GM19328 (cell line): ENCODE data around the gene PLPPR1.

ENCODE experiments used
- ATAC-seq: cut with Tn5 transposase; IDR thresholded peaks from one replicate; pipeline ENCODE4 v1.9.1; 2021; ENCODE audit warnings: mild to moderate bottlenecking, moderate library complexity; ENCODE audit not compliant: unreplicated experiment

Gene PLPPR1

DNA sequence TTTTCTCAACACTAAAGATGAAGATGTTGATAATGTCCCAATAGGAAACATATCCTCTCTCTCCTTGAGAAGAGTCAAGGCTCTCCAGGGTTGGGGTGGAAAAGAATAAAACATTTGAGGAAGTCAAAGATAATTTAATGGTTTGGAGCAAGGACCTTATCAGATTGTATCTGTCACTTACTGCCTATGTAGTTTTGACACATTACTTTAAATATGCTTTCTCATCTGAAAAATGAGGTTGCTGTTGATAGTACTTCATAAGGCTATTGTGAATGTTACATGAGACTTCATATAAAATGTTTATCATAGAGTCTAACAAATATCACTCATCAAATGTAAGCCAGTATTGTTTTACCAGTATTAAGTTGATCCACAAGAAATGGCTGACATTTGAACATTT is 307.6 kb downstream of the PLPPR1 start:
- no peak for ATAC-seq

DNA sequence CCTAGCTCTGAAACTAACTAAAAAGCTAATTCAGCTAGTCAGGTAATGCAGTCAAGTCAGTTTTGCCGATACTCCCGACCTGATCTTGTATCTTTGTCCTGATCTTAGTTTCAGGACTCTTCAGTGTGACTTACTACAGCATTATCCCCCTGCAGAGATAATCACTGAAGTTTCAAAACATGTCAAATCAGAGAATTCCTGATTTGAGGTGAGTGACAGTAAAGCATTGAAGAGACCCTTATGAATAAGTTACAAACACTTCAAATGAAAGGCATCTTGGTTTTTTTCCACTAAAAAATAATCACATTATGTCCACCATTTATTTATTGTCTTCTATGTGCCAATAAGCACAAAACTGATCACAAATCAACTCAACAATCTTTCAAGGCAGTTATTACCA is 308.7 kb downstream of the PLPPR1 start:
- no peak for ATAC-seq

DNA sequence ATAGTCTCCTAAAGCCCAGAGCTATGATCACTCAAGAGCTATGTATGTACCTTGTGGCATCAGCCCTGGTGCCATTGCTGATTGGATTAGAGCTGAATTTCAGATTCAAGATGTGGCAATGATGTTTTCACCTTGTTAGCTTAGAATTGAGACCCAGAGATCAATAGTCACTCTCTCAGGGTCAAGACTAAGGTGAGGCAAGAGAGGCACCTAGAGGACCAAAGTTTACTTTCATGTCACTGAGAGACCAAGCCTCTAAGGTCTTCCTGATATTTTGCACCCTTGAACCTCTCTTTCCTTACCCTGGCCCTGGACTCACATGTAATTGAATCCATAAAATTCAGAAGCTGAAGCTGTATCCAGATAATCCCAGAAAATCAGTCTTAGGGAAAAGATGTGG is 313.4 kb downstream of the PLPPR1 start:
- no peak for ATAC-seq

DNA sequence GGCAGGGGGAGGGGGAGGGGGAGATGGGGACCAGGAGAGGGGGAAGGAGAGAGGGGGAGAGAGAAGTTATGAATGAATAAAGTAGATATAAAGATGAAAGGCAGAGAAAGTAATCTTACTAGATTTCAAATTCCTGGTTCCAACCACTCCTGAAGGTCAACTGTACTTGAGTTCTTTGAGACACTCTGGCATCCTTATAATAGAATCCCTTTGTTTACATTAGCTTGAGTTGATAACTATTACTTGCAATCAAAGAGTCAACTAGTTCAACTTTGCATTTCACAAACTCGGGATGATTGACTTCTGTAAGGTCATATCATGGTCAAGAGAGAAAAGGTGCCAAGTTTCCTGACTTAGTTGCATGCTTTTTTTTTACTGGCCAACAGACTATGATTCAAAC is 314.1 kb downstream of the PLPPR1 start:
- no peak for ATAC-seq

DNA sequence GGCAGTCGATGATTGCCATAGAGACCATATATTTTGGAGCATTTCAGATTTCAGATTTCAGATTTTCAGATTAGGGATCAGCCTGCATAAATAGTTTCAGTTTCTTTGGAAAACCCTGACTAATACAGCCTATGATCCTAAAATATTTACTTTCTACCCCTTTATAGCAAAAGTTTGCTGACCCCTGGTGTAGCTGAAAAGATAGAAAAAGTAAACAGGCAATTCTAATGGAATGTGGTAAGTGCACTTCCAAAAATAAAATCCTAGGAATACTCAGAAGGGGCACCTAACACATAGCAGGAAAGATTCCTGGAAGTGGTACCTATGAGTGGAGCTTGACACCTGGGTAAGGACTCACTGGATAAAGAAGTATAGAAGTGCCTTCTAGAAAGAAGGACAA is 321.8 kb downstream of the PLPPR1 start:
- no peak for ATAC-seq

DNA sequence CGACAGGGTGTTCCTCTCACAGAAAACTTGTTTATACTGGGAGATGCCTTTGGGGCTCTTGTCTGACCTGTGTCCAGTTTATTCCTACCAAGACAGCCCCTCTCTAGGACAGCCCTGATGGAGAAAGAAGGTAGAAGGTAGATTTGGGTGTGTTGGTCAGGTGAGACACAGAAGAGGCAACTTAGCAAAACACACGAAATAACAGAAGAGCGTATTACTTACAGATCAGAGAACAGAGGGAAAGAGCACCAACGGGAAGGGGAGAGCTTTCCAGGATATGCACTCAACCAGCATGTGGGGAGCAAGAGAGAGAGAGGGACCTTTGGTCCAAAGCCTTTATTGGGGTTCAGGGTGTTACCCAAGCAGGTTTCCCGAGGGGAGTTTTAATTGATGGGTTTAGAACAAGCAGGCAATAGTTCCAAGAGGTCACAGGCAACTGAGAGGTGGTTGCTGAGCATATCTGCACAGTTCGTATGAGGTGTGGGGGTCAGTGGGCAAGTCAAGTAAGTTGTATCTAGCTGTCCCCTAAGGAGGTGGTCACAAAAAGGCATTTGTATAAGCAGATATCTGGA is 324.5 kb downstream of the PLPPR1 start:
- no peak for ATAC-seq

DNA sequence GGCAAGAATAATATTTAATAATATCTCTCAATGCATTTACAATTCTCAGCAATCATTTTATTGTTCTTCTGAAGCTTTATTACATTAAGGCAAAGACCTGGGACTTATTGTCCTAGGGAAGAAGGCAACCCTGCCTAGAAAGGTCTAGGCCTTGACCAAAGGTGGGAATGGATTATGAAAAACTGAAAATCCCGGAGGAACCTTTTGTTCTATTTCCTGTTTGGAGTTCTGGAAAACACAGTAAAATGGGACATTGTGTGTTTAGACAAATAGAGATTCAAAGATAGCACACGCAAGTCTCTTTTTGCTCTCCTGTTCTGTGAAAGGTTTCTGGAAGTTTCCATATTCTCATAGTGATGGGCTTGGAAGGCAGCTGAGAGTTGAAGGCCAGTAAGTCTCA is 325.2 kb downstream of the PLPPR1 start:
- ATAC-seq = no peak

DNA sequence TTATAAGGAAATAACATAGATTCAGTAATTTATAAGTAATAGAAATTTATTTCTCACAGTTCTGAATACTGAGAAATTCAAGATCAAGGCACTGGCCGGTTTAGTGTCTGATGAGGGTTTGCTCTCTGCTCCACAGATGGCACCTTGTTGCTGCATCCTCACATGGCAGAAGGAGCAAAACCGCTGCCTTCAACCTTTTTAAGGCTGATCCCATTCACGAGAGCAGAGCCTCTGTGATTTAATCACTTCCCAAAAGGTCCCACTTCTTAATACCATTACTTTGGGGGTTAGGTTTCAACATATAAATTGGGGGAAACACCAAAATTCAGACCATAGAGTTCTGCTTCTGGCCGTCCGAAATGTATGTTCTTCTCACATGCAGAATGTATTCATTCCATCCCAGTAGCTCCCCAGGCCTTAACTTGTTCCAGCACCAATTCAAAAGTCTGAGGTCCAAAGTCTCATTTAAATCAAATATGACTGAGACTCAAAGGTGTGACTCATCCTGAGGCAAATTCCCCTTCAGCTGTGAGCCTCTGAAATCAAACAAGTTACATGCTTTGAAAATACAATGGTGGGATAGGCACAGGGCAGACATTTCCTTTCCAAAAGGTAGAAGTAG is 325.7 kb downstream of the PLPPR1 start:
- ATAC-seq = no peak

DNA sequence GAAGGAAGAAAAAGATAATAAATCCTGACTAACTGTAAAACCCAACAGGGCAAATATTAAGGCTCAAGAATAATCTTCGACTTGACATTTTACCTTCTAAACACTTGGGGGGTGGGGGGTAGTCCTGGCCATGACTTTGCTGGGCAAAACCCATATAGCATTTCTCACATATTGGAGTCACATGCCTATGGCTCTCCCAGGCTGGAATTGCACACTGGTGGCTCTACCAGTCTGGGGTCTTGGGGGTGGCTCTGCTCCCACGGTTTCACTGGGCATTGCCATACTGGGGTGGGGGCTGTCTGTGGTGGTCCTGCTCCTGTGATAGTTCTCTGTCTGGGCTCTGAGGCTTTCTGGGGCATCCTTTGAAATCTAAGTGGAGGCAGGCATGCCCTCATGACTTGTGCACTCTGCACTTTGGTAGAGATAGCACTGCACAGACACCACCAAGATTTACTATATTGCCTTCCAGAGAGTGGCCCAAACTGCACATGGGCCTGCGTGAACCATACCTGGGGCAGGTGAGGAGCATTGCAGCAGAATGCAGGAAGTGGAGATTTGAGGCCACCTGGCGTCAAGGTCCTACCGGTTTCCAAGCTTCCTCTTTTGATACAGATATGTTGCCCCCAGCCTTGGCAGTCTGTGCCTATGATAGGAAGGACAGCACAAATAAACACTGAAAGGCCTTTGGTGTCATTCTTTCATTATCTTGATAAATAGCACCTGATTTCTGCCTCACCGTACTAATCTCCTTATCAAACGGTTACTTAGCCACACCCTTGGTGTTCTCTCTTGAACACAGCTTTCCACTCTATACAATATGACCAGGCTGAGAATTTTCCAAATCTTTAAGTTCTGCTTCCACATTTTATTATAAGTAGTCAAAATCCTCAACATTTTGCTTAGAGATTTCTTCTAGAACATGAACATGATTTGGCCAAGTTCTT is 326.5 kb downstream of the PLPPR1 start:
- no peak for ATAC-seq

DNA sequence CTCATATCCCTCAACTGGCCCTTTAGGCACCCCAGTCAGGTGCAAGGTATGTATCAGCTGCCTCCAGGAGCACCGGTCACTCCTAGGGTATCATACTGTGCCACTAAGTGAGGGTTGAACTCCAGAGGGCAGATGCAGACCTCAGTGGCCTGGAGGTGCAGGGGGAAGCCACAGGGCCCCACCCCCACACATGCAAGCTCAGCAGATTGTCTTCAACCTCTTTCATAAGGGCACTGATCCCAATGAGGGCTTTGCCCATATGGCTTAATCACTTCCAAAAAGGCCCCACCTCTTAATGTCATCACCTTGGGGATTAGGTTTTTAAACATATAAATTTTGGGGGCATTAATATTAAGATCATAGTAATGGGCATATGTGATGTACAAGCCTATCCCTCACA is 328.1 kb downstream of the PLPPR1 start:
- no peak for ATAC-seq

DNA sequence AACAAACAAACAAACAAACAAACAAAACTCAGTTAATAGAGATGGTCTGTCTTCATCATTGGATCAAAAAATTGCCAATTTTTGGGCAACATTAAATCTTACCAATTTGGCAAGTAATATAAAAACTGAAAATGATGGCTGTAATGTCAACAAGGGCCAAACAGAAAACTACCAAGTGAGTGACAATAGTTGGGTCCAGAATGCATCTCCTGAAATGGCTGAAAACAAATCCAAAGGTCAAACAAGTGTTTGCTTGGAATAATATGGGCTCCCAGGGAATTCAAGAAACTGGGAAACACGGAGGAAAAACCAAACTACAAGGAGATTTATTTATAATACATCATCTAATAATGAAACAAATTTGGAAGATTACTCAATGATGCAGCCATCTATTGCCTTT is 331.2 kb downstream of the PLPPR1 start:
- no peak for ATAC-seq

DNA sequence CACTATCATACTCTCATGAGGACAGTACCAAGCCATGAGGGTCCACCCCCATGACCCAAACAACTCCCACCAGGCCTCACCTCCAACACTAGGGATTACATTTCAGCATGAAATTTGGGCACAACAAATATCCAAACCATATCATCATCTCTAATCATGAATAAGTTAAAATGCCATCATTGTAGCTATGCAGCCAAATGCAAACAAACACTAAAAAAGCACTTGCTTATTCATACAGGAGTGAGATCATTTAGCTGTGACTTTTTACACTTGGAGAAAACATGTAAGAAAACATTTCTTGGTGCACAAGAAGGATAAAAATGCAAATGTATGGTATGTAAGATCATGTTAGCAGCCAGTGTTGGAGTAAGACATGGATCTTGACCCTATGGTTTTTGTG is 332.1 kb downstream of the PLPPR1 start:
- no peak for ATAC-seq

DNA sequence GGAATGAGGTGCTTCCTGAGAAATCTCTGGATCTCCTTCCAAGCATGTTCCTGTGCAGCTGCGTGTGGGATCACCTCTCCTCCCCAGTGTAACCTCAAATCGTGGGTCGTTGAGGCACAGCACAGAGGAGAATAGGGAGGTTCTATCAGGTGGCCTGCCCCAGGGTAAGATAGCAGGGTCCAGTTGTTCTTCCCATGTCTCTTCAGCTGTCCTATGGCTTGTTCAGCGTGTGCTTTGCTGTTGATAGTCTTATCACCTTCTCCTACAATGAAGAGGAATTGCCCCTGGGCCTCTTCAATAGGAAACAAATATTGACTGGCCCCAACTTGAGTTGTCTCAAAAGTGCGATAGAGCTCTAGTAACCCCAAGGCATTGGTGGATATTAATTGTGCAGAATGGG is 333.9 kb downstream of the PLPPR1 start:
- ATAC-seq = no peak

DNA sequence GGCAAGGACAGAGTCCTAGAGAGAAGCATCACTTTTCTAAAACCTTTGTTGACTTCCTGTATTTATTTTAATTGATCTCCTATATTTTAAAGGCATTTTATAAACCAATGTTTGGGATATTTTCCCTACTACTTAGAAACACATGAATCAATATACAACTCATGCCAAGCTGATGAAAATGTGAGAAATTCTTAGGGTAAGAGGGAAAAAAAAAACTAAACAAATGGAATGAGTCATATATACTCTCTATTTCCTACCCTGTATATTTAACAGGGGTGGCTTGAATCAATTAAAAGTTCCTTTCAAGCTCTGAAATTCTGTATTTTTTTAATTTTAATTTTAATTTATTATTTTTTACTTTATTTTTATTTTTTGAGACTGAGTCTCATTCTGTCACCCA is 336.7 kb downstream of the PLPPR1 start:
- no peak for ATAC-seq

DNA sequence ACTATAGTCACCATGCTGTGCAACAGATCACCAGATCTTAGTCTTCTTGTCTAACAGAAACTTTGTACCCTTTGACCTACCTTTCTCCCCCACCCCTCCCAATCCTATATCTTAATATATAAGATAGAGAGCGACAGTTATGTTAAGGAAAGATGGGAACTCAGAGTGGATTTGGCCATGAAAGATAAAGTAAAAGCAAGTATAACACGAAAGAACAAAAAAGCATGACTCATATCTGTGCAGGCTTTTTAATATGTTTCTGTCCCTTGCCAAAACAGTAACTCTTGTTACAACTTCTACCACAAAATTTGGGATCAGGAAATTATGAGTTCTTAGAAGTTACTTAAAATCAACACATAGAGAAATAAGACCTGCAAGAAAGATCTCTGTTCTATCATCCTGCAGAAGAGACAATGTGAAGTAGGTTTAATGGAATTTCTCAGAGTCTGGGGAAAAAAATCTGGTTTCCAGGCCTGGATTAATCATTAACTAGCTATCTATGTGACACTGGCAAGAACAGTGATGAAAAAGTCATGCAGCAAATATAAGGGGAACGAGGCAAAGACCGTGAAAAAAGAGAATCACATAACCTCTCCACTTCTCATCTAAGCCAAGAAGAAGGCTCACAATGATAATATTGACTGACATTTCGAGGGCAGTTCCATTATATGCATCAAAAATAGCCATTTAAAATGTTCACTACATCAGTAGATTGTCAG is 337.7 kb downstream of the PLPPR1 start:
- no peak for ATAC-seq

DNA sequence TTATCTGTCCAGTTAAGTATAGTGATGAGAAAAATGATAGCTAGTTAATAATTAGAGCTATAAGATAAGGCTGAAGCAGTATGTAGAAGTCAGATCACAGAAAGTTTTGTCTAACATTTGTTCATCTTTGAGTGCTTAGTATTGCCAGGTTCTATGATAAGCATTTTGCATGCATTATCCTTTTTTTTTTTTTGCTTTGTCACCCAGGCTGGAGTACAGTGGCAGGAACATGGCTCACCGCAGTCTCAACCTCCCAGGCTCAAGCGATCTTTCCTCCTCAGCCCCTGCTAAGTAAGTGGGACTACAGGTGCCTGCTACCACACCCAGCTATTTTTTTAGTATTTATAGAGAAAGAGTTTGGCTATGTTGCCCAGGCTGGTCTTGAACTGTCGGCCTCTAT is 338.8 kb downstream of the PLPPR1 start:
- ATAC-seq = no peak

DNA sequence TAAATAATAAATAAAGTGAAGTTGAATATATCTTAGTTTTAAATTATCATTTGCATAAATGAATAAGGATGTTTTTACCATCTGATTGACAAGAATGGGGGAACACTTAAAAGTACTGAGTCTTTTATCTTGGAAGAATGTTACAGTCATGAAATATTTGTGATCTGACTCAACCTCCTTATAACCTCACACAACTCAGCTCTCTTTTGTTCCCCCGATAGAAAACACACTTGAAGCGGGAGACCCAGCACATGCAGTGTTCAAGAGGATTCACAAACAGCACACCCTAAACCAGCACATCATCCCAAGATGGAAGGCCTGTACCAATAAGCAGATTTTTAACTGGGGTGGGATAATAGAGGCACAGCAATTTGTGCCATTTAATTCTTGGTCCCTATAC is 340.8 kb downstream of the PLPPR1 start:
- no peak for ATAC-seq

DNA sequence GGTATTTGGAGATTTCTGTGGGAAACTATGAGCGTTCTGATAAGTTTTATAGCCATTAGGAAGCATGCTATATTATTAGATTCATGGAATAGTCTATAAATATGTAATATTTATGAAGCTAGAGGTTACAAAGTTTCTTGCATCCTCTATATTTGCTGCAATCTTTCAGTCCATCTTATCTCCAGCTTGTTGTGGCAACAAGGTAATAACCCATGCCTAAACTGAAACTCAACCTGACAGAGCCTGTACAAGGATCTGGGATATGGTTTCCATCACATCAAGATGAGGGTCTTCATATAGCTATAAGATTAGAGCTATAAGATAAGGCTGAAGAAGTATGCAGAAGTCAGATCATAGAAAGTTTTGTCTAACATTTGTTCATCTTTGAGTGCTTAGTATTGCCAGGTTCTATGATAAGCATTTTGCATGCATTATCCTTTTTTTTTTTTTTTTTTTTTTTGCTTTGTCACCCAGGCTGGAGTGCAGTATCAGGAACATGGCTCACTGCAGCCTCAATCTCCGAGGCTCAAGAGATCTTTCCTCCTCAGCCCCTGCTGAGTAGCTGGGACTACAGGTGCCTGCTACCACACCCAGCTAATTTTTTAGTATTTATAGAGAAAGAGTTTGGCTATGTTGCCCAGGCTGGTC is 341.5 kb downstream of the PLPPR1 start:
- no peak for ATAC-seq

DNA sequence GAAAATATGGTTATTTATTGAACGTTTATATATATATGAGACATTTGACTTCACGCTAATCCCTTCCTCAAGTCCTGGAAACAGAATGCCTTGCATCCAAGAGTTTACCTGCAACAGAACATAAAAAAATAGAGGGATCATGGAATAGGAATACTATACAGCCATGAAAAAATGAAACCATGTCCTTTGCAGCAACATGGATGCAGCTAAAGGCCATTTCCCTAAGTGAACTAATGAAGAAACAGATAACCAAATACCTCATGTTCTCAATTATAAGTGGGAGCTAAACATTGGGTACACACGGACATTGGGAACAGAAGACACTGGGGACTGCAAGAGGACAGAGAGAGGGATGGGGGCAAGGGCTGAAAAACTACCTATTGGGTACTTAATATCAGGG is 343.3 kb downstream of the PLPPR1 start:
- ATAC-seq = no peak

DNA sequence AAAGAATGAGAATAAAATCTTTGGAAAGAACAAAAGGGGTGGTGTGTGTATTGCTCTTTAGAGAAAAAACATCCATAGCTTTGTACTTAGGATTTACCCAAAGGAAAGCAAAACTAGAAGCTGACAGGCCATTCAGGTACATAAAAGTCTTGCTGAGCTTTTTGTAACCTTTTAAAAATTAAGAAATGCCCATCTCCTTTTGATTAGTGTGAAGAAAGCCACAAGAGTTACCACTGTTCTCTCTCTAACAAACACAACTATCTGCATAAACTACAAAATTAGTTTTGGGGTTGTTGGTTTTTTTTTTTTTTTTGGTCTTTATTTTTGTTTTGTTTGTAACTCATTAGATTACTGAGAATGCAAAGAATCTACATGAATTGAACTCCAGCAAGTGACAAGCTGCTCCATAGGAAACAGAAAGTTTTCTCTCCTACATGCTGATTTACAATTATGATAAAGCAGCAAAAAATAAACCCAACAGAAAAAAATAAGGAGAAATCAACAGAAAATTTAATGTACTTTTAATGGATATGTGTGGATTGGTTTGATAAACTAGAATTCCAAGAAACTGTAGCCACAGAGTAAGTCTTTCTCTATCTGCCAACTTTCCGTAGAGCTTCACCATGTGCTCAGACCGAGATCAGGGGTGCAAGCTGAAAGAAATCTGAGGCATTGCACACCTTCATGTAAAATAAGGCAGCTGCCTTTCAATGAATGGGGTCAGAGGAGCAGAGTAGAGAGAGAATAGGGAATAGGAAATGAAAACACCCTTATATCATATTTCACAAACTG is 344.0 kb downstream of the PLPPR1 start:
- ATAC-seq = no peak
